Frontal cortex (tissue), 4 donors: ENCODE results near the gene RBFOX2. TPM values are rescaled to one million over a fixed set of nuclear protein-coding genes. Genes with fewer than 3 reads are reported as not detected.
A peak's percentile ranks its signal among the peaks of the same experiment; 100 is the strongest.

Experiments
- DNase-seq, 2 donors: peaks; one replicate each; pipeline ENCODE4 v3.0.0; 2012; ENCODE audit warnings: low spot score in 2 of 2
- FAIRE-seq: peaks from 2 replicates; lab custom pipeline; 2012; peaks lifted over from hg19 to GRCh38; lab: Jason Lieb, UNC
- total RNA-seq: library from RNA; depleted of rRNA; stranded (reverse); fragments of >200 nt; gene quantifications from one replicate; pipeline ENCODE4 v1.2.3, GENCODE V29; 2014
- donor health status: control.
- donor health status: control.
- donor health status: control.

Gene RBFOX2
- total RNA-seq, 1 donor from 2014 or later: 390 TPM

- FAIRE-seq (no peak), DNase-seq (no peak)
These were observed 71.8 kb downstream of the RBFOX2 start for GRCh38 chr22:35956850-35957249.

DNA sequence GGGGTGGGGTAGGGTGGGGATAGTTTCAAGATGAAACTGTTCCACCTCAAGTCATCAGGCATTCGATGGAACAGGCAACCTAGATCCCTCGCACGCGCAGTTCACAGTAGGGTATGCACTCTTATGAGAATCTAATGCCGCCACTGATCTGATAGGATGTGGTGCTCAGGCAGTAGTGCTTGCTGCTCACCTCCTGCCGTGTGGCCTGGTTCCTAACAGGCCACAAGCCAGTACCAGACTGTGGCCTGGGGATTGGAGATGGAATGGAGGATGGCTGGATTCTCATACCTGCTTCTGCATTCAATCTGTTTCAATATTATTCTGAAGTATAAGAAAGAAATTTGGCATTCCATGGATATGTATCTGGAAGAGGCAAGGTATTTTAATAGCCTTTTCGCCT, 73.1 kb downstream of the RBFOX2 start:
- FAIRE-seq (no peak), DNase-seq (no peak)

GRCh38 chr22:35952576-35952975, 76.0 kb downstream of the RBFOX2 start:
- DNase-seq (no peak), FAIRE-seq (no peak)

GRCh38 chr22:35950262-35950661, 78.4 kb downstream of the RBFOX2 start:
- no peak for DNase-seq
- FAIRE-seq: no peak

DNA sequence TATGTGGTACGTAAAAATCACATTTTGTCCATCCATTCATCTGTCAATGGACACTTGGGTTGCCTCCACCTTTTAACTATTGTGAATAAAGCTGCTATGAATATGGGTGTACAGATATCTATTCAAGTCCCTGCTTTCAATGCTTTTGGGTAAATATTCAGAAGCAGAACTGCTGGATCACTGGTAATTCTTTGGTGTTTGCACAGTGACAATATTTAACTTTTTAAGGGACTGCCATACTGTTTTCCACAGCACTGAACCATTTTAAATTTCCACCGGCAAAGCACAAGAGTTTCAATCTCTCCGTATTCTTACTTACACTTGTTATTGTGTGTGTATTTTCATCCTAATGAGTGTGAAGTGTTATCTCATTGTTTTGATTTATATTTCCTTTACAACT, 79.4 kb downstream of the RBFOX2 start:
- no peak for FAIRE-seq

GRCh38 chr22:35947794-35948425, 80.7 kb downstream of the RBFOX2 start:
- FAIRE-seq (no peak), DNase-seq (no peak)

More for the DNA sequence above, 79.4 kb downstream of the RBFOX2 start:
- DNase-seq: no peak

- DNase-seq (no peak), FAIRE-seq (no peak)
These were observed 84.2 kb downstream of the RBFOX2 start for GRCh38 chr22:35944458-35944857.

- no peak for DNase-seq
- FAIRE-seq: no peak
These were observed 88.5 kb downstream of the RBFOX2 start for GRCh38 chr22:35940166-35940565.

GRCh38 chr22:35938226-35938625, 90.4 kb downstream of the RBFOX2 start:
- DNase-seq (no peak), FAIRE-seq (no peak)

DNA sequence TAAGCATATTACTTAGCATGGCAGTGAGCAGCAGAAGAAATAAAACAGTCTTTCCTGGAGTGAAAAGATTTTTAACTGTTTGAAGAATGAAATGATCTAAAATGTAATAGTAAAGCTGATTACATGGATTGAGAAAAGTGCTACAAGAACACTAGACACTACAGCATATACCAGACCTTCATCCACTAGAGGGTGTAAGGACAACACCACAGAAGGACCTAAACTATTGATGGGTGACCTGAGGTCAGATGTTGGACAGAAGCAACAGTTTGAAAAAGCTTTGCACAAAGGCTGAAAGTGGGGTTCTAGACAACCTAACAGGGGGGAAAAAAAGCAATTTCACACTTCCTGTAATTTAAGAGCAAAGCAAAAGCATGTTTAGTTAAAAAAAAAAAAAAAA, 97.7 kb downstream of the RBFOX2 start:
- peak; percentile 26 to 45 for DNase-seq
- FAIRE-seq: peak; percentile 76

DNA sequence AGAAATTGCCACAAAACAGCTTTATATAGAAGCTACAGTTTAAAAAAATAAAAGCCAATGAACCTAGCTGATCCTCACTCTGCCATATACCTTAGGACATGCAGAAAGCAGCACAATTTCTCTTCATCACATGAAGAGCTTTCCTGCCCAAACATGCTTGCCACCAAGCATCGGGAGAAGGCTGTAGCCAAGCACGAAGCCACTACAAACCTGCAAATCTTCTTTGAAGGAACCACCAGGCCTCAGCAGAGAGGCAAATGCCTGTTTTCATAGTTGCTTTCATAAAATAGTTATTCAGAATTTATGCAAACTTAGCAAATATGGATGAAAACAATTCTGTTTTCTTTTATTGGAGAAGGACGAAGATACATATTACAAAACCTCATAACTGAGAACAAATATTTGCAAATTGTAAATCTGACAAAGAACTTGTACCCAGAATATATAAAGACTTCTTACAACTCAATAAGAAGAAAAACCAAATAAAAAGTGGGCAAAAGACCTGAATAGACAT, 100.3 kb downstream of the RBFOX2 start:
- FAIRE-seq: no peak
- no peak for DNase-seq

- no peak for FAIRE-seq
- DNase-seq: no peak
These were observed 105.6 kb downstream of the RBFOX2 start for GRCh38 chr22:35923026-35923425.

DNA sequence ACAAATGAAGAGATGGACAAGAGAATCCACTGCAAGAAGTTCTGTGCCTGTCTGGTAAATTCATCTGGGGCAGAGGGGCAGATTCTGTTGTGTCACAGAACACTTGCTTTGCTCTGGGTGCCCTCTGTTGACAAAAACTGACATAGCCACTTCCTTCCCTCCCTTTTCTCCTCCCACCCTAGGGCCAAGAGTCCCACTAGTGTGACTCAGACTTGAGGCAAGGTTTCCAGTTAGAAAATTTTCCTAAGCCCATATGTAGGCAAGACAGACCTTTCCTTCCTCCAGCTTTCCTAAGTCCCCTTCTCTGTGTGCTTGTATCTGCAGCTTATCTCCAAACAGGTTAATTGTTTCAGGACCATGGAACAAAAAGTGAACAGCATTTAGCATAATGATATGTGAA, 106.8 kb downstream of the RBFOX2 start:
- no peak for FAIRE-seq
- DNase-seq: peak in 1 of 2 donors; percentile 15

DNA sequence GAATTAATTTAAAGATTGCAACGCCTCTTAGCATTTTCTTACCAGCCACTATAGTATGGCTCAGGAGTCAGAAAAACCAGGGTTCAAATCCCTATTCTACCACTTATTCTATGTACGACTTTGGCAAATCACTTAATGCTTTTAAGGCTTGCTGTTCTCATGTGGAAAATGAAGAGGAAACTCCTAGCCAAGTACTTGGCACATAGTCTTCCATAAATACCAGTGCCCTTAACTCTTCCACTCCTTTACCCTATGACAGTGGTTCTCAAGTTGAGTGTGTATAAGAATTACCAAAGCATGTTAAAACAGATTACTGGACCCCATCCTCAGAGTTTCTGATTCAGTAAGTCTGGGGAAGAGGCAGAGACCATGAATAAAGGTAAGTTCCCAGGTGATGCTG, 107.6 kb downstream of the RBFOX2 start:
- DNase-seq (no peak), FAIRE-seq (no peak)

DNA sequence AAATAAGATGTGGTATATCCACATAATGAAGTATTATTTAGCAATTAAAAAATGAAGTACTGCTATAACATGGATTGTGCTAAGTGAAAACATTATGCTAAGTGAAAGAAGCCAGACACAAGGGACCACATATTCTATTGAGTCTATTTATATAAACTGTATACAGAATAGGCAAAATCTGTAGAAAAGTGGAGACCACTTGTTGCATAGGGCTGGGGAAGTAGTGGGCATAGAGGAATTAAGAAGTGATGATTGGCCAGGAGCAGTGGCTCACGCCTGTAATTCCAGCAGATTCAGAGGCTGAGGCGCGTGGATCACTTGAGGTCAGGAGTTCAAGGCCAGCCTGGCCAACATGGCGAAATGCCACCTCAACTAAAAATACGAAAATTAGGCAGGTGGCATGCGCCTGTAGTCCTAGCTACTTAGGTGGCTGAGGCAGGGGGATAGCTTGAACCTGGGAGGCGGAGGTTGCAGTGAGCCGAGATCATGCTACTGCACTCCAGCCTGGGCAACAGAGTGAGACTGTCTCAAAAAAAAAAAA, 109.6 kb downstream of the RBFOX2 start:
- FAIRE-seq (no peak), DNase-seq (no peak)

- DNase-seq: no peak
- no peak for FAIRE-seq
These were observed 110.2 kb downstream of the RBFOX2 start for GRCh38 chr22:35918456-35918855.

DNA sequence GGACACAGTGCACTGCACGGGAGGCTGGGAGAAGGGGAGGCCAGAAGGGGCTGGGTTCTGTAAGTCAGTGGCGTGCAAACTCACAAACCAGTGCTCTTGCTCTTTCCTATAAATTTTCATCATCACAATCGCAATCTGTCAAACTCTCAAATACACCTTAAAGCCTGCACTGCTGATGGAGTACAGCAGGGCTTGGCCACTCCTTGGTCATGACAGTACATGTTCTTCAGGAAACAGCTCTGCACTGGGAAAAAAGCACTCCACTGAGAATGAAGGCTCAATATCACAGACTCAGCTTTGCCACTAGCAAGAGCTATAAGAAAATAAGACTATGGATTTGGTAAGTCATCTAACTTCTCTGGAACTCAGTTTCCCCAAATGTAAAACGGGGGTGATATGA, 111.0 kb downstream of the RBFOX2 start:
- DNase-seq (no peak), FAIRE-seq (no peak)

DNA sequence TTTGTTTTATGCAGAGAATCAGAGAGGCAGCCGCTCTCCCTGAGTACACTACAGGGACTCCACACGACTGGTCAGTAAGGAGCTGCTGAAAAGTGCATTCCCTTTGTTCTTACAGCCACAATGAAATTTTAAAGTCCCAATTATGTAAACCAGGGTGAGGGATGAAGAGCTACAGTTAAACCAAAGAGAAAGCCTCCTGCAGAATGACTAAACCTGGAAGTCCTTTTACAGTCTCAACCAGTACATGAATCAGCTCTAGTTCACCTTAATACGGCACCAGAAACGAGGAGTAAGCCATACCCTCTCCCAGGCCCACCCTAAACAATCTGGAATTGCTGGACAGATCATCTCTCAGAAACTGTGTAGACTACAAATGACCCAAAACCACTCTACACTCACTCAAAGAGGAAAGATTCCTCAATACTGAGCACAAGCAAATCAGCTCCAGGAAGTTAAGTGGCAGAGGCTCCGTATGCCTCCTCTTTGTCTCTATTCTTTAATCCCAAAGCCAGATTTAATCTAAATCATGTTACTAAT, 113.1 kb downstream of the RBFOX2 start:
- DNase-seq (no peak), FAIRE-seq (no peak)

GRCh38 chr22:35914665-35915476, 113.8 kb downstream of the RBFOX2 start:
- DNase-seq (peak; percentile 12 to 32), FAIRE-seq (peak; percentile 70)

- DNase-seq (no peak), FAIRE-seq (no peak)
These were observed 114.3 kb downstream of the RBFOX2 start for GRCh38 chr22:35914357-35914664.

GRCh38 chr22:35913925-35914324, 114.7 kb downstream of the RBFOX2 start:
- DNase-seq (no peak), FAIRE-seq (no peak)
